Peyer's patch (tissue), 4 donors: ENCODE data around the gene MYPN. TPM values are rescaled to one million over a fixed set of nuclear protein-coding genes. Genes with fewer than 3 reads are reported as not detected.
"Not testable (repeated sequence)": the region's sequence is repeated elsewhere in the genome, so short reads cannot be mapped to it uniquely, and the experiment has no call there.

Experiments
- DNase-seq, 3 donors: peaks; one replicate each; pipeline ENCODE4 v3.0.0-alpha.2; 2017 to 2019
- H3K27ac ChIP-seq, 4 donors: fragments of 200-600 bp; sonication (generic); one replicate each; pipeline ENCODE4 v1.5.1; 2016 to 2019
- H3K27me3 ChIP-seq, 2 donors: fragments of 200-600 bp; sonication (generic); one replicate each; pipeline ENCODE4 v1.5.1; 2019
- H3K36me3 ChIP-seq, 3 donors: fragments of 200-600 bp; sonication (generic); one replicate each; pipeline ENCODE4 v1.5.1; 2016 to 2019
- H3K4me1 ChIP-seq, 4 donors: fragments of 200-600 bp; sonication (generic); one replicate each; pipeline ENCODE4 v1.5.1; 2016 to 2019
- H3K4me3 ChIP-seq, 4 donors: fragments of 200-600 bp; sonication (generic); 1 replicate in 3 of 4; 2 replicates in 1 of 4; pipeline ENCODE4 v1.5.1; 2016 to 2019; ENCODE audit warnings: mild to moderate bottlenecking in 1 of 4
- H3K9me3 ChIP-seq, 4 donors: fragments of 200-600 bp; sonication (generic); one replicate each; pipeline ENCODE4 v1.5.1; 2016 to 2019; ENCODE audit warnings: mild to moderate bottlenecking in 1 of 4
- POLR2A ChIP-seq, 2 donors: fragments of 450-650 bp; IDR thresholded peaks; one replicate each; pipeline ENCODE4 v1.5.1; 2017; ENCODE audit warnings: antibody characterized with exemption in 2 of 2, mild to moderate bottlenecking in 2 of 2, moderate library complexity in 2 of 2
- total RNA-seq, 4 donors: library from RNA; depleted of rRNA; stranded (reverse); fragments of >200 nt; gene quantifications; one replicate each; pipeline ENCODE4 v1.1.0, GENCODE V29; 2016
- TF ChIP-seq, protein P1 (sequence below), 6 experiments: fragments of 450-650 bp in 4 of 6; fragments of 200-600 bp in 2 of 6; sonication (generic) in 1 of 6; IDR thresholded peaks; one replicate each; pipeline ENCODE4 v1.5.1; 2017 to 2019; ENCODE audit warnings: antibody characterized with exemption in 6 of 6, mild to moderate bottlenecking in 3 of 6, moderate library complexity in 1 of 6

The MYPN gene
- total RNA-seq, 4 donors from 2014 or later = 0.13 TPM; not detected in 3

DNA sequence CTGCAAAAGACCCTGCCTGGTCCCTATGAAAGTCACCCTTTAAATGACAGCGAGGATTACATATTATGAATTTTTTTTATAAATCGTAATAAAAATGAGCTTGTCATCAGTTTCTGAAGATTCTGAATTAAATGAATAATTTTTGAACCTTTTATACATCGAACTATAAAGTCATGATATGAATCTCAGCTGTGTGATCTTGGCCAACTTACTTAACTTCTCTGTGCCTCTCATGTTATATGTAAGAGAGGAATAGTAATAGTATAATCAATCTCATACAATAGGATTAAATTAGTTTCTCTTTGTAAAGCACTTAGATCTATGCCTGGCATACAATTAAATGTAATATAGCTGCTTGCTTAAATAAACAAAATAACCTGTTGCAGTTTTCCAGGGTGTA lies 127.9 kb downstream of the MYPN start:
- Histone ChIP-seq H3K36me3 (no peaks in the 10 kb centered on the region), H3K9me3 (no peaks in the 10 kb centered on the region), H3K27ac (no peak overlapping the region), H3K27me3 (no peaks in the 10 kb centered on the region), H3K4me1 (no peaks in the 10 kb centered on the region), H3K4me3 (no peak overlapping the region)
- no peak for TF ChIP-seq POLR2A (IDR thresholded peaks at IDR 0.05)
- TF ChIP-seq, protein P1, sequence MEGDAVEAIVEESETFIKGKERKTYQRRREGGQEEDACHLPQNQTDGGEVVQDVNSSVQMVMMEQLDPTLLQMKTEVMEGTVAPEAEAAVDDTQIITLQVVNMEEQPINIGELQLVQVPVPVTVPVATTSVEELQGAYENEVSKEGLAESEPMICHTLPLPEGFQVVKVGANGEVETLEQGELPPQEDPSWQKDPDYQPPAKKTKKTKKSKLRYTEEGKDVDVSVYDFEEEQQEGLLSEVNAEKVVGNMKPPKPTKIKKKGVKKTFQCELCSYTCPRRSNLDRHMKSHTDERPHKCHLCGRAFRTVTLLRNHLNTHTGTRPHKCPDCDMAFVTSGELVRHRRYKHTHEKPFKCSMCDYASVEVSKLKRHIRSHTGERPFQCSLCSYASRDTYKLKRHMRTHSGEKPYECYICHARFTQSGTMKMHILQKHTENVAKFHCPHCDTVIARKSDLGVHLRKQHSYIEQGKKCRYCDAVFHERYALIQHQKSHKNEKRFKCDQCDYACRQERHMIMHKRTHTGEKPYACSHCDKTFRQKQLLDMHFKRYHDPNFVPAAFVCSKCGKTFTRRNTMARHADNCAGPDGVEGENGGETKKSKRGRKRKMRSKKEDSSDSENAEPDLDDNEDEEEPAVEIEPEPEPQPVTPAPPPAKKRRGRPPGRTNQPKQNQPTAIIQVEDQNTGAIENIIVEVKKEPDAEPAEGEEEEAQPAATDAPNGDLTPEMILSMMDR (IDR thresholded peaks at IDR 0.05) = no peak
- no peak for DNase-seq

DNA sequence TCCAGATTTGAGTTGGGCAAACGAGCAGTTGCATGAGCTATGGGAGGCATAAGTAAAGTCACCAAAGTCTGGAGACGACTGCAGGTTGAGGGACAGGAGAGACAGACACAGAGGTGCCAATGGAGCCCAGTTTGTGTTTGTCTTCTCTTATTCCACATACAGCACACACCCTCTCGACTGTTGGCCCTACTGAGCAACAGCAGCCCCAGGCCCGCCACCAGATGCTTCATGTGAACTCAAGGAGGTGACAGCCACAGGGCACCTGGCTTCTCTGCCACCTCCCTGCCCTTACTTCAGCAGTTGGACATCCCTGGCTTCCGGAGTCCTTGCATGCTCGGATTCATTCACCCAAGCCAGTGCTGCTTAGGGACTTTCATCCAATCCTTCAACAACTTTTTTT lies 129.1 kb downstream of the MYPN start:
- H3K36me3 ChIP-seq = no peaks in the 10 kb centered on the region
- no peak overlapping the region for H3K27ac ChIP-seq
- no peak for DNase-seq
- H3K9me3 ChIP-seq = no peaks in the 10 kb centered on the region
- no peaks in the 10 kb centered on the region for H3K4me1 ChIP-seq
- no peaks in the 10 kb centered on the region for H3K27me3 ChIP-seq
- no peak overlapping the region for H3K4me3 ChIP-seq
- TF ChIP-seq POLR2A (IDR thresholded peaks at IDR 0.05) = no peak
- TF ChIP-seq, protein P1 (IDR thresholded peaks at IDR 0.05) = no peak

DNA sequence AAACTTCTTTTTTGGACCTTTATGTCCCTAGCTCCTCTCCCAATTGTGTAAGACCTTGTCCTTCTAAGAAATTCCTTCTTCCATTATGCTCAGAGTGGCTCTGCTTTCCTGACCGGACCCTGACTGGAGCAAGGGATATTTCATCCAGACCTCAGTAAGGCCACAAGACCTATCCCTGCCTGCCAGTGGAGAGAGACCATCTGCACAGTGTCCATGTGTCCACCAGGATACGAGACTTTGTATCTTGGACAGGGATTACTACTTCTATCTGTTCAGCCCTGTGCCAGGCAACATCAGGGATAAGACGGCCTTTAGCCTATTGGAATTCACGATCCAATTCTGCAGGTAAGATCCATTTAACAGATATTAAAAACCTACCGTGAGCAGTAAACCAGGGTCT lies 129.8 kb downstream of the MYPN start:
- Histone ChIP-seq H3K36me3 (no peaks in the 10 kb centered on the region), H3K9me3 (no peaks in the 10 kb centered on the region), H3K27me3 (no peaks in the 10 kb centered on the region), H3K4me1 (no peaks in the 10 kb centered on the region), H3K4me3 (no peak overlapping the region), H3K27ac (no peak overlapping the region)
- DNase-seq = no peak
- no peak for TF ChIP-seq POLR2A (IDR thresholded peaks at IDR 0.05)
- TF ChIP-seq, protein P1 (IDR thresholded peaks at IDR 0.05) = no peak

DNA sequence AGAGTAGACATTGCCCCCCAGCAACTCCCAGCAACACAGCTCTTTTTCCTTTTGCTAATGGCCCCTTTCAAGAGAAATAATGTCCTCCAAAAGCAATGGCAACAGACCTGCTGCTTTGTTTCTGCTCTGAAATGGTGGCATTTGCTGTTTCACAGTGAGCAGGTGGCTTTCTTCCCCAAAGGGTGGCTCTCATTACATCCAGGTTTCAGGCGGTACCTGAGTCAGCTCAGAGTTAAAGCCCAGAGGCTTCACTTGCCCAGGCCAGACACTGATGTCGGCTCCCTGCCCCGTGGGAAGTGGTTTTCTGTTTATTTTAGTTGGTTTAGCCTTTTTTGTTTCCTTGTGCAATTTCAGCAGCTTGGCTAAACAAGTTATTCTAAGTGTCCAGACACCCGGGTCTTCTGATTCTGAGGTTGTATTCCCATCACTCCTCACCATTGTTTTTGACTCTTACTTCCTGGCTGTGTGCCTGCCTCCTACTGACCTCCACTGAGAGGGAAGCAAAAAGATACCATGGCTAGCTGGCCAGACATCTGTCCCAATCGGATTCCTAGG lies 130.4 kb downstream of the MYPN start:
- DNase-seq = no peak
- TF ChIP-seq, protein P1 (IDR thresholded peaks at IDR 0.05) = no peak
- TF ChIP-seq POLR2A (IDR thresholded peaks at IDR 0.05) = no peak
- H3K4me3 ChIP-seq = no peak overlapping the region
- H3K4me1 ChIP-seq = no peaks in the 10 kb centered on the region
- H3K36me3 ChIP-seq = no peaks in the 10 kb centered on the region
- H3K27me3 ChIP-seq = no peaks in the 10 kb centered on the region
- no peaks in the 10 kb centered on the region for H3K9me3 ChIP-seq
- no peak overlapping the region for H3K27ac ChIP-seq

DNA sequence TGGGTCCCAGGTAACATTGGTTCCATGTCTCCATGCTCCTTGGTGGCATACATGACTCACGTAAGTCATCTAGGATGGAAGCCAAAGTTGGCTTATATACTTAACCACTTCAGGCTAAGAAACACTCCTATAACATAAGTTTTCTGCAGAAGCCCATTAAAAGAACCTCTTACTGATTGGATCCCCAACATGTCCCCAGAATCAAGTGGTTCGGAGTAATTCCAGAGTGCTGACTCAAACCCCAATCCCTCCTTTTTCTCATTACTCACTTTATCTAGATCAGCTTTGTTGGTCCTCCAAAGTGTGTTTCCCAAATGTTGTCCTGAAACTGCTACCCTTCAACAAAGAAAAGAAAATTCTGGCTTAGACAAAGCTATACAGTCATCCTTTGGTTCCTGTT lies 132.8 kb downstream of the MYPN start:
- no peaks in the 10 kb centered on the region for H3K36me3 ChIP-seq
- no peak overlapping the region for H3K4me3 ChIP-seq
- no peak overlapping the region for H3K27ac ChIP-seq
- no peaks in the 10 kb centered on the region for H3K9me3 ChIP-seq
- no peaks in the 10 kb centered on the region for H3K4me1 ChIP-seq
- no peak for DNase-seq
- no peak for TF ChIP-seq POLR2A (IDR thresholded peaks at IDR 0.05)
- TF ChIP-seq, protein P1 (IDR thresholded peaks at IDR 0.05) = no peak
- no peaks in the 10 kb centered on the region for H3K27me3 ChIP-seq

DNA sequence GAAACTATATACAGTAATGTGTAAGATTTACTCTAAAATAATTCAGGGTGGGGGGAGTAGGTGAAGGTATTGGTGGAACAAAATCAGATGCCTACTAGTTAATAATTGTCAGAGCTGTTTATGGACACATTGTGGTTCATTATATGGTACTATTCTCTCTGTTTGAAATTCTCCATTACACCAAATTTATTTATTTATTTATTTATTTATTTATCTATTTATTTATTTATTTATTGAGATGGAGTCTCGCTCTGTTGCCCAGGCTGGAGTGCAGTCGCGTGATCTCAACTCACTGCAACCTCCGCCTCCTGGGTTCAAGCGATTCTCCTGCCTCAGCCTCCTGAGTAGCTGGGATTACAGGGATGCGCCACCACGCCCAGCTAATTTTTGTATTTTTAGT lies 137.1 kb downstream of the MYPN start:
- not testable (repeated sequence) for DNase-seq, H3K27me3 ChIP-seq, H3K9me3 ChIP-seq, H3K4me3 ChIP-seq, H3K36me3 ChIP-seq, H3K27ac ChIP-seq, H3K4me1 ChIP-seq
